ENCODE results near the gene NOTCH1. TPM values are rescaled to one million over a fixed set of nuclear protein-coding genes. Genes with fewer than 3 reads are reported as not detected.

Gene NOTCH1
- total and polyA plus RNA-seq, 2 of the 13 experiments (the other 11 are each of a cell fraction or from before 2014, with no cell fraction given), result 0.09 to 0.35 TPM

DNA sequence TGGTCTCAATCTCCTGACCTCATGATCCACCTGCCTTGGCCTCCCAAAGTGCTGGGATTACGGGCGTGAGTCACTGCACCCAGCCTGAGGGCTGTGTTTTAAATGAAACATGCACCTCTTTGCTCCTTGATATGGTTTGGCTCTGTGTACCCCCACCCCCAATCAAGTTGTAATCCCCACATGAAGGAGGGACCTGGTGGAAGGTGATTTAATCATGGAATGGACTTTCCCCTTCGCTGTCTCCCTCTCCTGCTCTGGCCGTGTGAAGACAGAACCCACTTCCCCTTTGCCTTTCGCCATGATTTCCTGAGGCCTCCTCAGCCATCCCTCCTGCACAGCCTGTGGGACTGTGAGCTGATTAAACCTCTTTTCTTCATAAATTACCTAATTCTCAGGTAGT is 12.5 kb upstream of the NOTCH1 start:
- Histone ChIP-seq H3K27ac (ENCODE audit: extremely low read length, insufficient read depth, low read length) (no peak overlapping the region), H3K9ac (ENCODE audit: insufficient read depth, low read depth, low read length) (no peak overlapping the region), H2AFZ (ENCODE audit: low read length) (no peak overlapping the region), H3K4me3 (replicated peaks in 1 of 3; ENCODE audit: insufficient read depth in 1 of 3, low read depth in 2 of 3, low read length in 3 of 3) (no peak overlapping the region), H3K79me2 (ENCODE audit: insufficient read depth, low read length) (no peaks in the 10 kb centered on the region), H3K4me1 (ENCODE audit: insufficient read depth, low read length) (peaks cover 9% of the 10 kb centered on the region), H3K36me3 (replicated peaks in 1 of 2; ENCODE audit: control insufficient read depth in 1 of 2, insufficient read depth in 2 of 2, low read length in 2 of 2) (no peaks in the 10 kb centered on the region), H3K27me3 (ENCODE audit: control insufficient read depth in 1 of 2, insufficient read depth in 2 of 2, low read length in 2 of 2) (peaks cover 20 to 52% of the 10 kb centered on the region in 2 experiments), H4K20me1 (ENCODE audit: insufficient read depth, low read length) (no peaks in the 10 kb centered on the region), H3K4me2 (ENCODE audit: low read depth, low read length) (no peak overlapping the region), H3K9me3 (ENCODE audit: low read length) (peaks cover 10% of the 10 kb centered on the region)
- ChIA-PET CTCF (ENCODE audit: low intra/inter-chr PET ratio, low total read pairs) (no interaction called here), POLR2A (no interaction called here)
- FAIRE-seq (no peak), DNase-seq (ENCODE audit: low spot score) (no peak), ATAC-seq (no peak)
- no TSS peak for BruUV-seq (replicated peaks)
- intact Hi-C loops (cut with micrococcal nuclease; ENCODE audit: unreplicated experiment), result no loop called here
- TF ChIP-seq KAT2B (IDR thresholded peaks at IDR 0.05; ENCODE audit: borderline replicate concordance, low read depth, low read length), result no peak
- TF ChIP-seq NFAT5 (CRISPR knock-in tag; IDR thresholded peaks at IDR 0.05), result no peak
- no peak for TF ChIP-seq ZNF577 (CRISPR knock-in tag; IDR thresholded peaks at IDR 0.05; ENCODE audit: borderline replicate concordance, low read depth)
- WGBS (ENCODE audit: low lambda C conversion rate), result 21% methylated on average over 5 of the region's 5 CpGs
- in situ Hi-C loops (cut with HindIII; ENCODE audit: extremely low pct_ligation_motif_present, low pct_unique_long_range_greater_than_20kb), result no loop called here

GRCh38 chr9:136557036-136557435 is 11.2 kb upstream of the NOTCH1 start:
- Histone ChIP-seq H3K27ac (ENCODE audit: extremely low read length, insufficient read depth, low read length) (no peak overlapping the region), H2AFZ (ENCODE audit: low read length) (no peak overlapping the region), H3K79me2 (ENCODE audit: insufficient read depth, low read length) (no peaks in the 10 kb centered on the region), H3K4me1 (ENCODE audit: insufficient read depth, low read length) (peaks cover 9% of the 10 kb centered on the region), H3K9me3 (ENCODE audit: low read length) (peaks cover 10% of the 10 kb centered on the region), H4K20me1 (ENCODE audit: insufficient read depth, low read length) (no peaks in the 10 kb centered on the region), H3K4me2 (ENCODE audit: low read depth, low read length) (no peak overlapping the region), H3K36me3 (replicated peaks in 1 of 2; ENCODE audit: control insufficient read depth in 1 of 2, insufficient read depth in 2 of 2, low read length in 2 of 2) (no peaks in the 10 kb centered on the region), H3K9ac (ENCODE audit: insufficient read depth, low read depth, low read length) (no peak overlapping the region), H3K27me3 (ENCODE audit: control insufficient read depth in 1 of 2, insufficient read depth in 2 of 2, low read length in 2 of 2) (peaks cover 13 to 50% of the 10 kb centered on the region in 2 experiments), H3K4me3 (replicated peaks in 1 of 3; ENCODE audit: insufficient read depth in 1 of 3, low read depth in 2 of 3, low read length in 3 of 3) (no peak overlapping the region)
- in situ Hi-C loops (cut with HindIII; ENCODE audit: extremely low pct_ligation_motif_present, low pct_unique_long_range_greater_than_20kb), result no loop called here
- FAIRE-seq (no peak), DNase-seq (ENCODE audit: low spot score) (no peak), ATAC-seq (no peak)
- intact Hi-C loops (cut with micrococcal nuclease; ENCODE audit: unreplicated experiment), result no loop called here
- no TSS peak for BruUV-seq (replicated peaks)
- 29% methylated on average over 5 of the region's 10 CpGs for WGBS (ENCODE audit: low lambda C conversion rate)
- CTCF ChIA-PET (ENCODE audit: low intra/inter-chr PET ratio, low total read pairs), result no interaction called here
- POLR2A ChIA-PET, result no interaction called here
- TF ChIP-seq MAFF (IDR thresholded peaks at IDR 0.05; ENCODE audit: low read depth, low read length), result no peak
- TF ChIP-seq ATRX (CRISPR knock-in tag; IDR thresholded peaks at IDR 0.05; ENCODE audit: borderline replicate concordance), result no peak
- TF ChIP-seq, protein P1, sequence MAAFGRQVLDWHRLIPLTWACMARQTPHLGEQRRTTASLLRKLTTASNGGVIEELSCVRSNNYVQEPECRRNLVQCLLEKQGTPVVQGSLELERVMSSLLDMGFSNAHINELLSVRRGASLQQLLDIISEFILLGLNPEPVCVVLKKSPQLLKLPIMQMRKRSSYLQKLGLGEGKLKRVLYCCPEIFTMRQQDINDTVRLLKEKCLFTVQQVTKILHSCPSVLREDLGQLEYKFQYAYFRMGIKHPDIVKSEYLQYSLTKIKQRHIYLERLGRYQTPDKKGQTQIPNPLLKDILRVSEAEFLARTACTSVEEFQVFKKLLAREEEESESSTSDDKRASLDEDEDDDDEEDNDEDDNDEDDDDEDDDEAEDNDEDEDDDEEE (CRISPR knock-in tag; IDR thresholded peaks at IDR 0.05), result no peak
- no peak for TF ChIP-seq ARID4A (CRISPR knock-in tag; IDR thresholded peaks at IDR 0.05; ENCODE audit: borderline replicate concordance)
- TF ChIP-seq MED8 (CRISPR knock-in tag; IDR thresholded peaks at IDR 0.05; ENCODE audit: insufficient replicate concordance), result no peak
